K562 (cell line): ENCODE measurements around the gene DHRS4L2. TPM values are rescaled to one million over a fixed set of nuclear protein-coding genes. Genes with fewer than 3 reads are reported as not detected.
A peak's percentile ranks its signal among the peaks of the same experiment; 100 is the strongest.

Source experiments
- ATF7 ChIP-seq: fragments of 450-650 bp; IDR thresholded peaks from 2 replicates; pipeline ENCODE4 v1.7.1; 2014; ENCODE audit warnings: mild to moderate bottlenecking, moderate library complexity
- BRF2 ChIP-seq: IDR thresholded peaks from 3 replicates; pipeline ENCODE4 v1.6.1; 2011; ENCODE audit warnings: borderline replicate concordance, mild to moderate bottlenecking; ENCODE audit not compliant: insufficient read length, insufficient read depth
- MAZ ChIP-seq, 2 experiments: fragments of 450-650 bp in 1 of 2; sonication (generic) in 1 of 2; formaldehyde crosslinking; IDR thresholded peaks in 1 of 2; conservative IDR thresholded peaks in 1 of 2; 2 replicates each; pipeline versions ENCODE4 v1.4.0 to v1.5.0; 2020; ENCODE audit warnings: mild to moderate bottlenecking in 1 of 2, missing genetic modification reagents in 1 of 2
- MGA ChIP-seq: fragments of 450-650 bp; IDR thresholded peaks from 2 replicates; pipeline ENCODE4 v1.6.1; 2016; ENCODE audit warnings: mild to moderate bottlenecking, moderate library complexity
- OTX1 ChIP-seq: fragments of 450-650 bp; formaldehyde crosslinking; IDR thresholded peaks from 2 replicates; pipeline ENCODE4 v1.4.0; 2022; ENCODE audit warnings: mild to moderate bottlenecking
- POLR2AphosphoS5 ChIP-seq: IDR thresholded peaks from 2 replicates; pipeline ENCODE4 v1.6.1; 2011; ENCODE audit warnings: mild to moderate bottlenecking, low read depth, low read length, moderate library complexity; ENCODE audit not compliant: control insufficient read depth, insufficient read depth
- SREBF2 ChIP-seq: sonication (generic); formaldehyde crosslinking; IDR thresholded peaks from 2 replicates; pipeline ENCODE4 v1.4.0; 2020; ENCODE audit warnings: mild to moderate bottlenecking, missing genetic modification reagents
- ZBTB17 ChIP-seq: fragments of 450-650 bp; formaldehyde crosslinking; IDR thresholded peaks from 2 replicates; pipeline ENCODE4 v1.4.0; 2020; ENCODE audit warnings: mild to moderate bottlenecking
- ZNF133 ChIP-seq: fragments of 250-450 bp; sonication (Bioruptor Pico); IDR thresholded peaks from 2 replicates; pipeline ENCODE4 v1.4.0; 2020; ENCODE audit warnings: mild to moderate bottlenecking
- ZNF3 ChIP-seq: fragments of 250-450 bp; sonication (Bioruptor Pico); IDR thresholded peaks from 2 replicates; pipeline ENCODE4 v1.5.0; 2021; ENCODE audit warnings: mild to moderate bottlenecking, moderate library complexity
- ZNF408 ChIP-seq: fragments of 250-450 bp; sonication (Bioruptor Pico); IDR thresholded peaks from 2 replicates; pipeline ENCODE4 v1.4.0; 2020; ENCODE audit warnings: low read depth, mild to moderate bottlenecking, moderate library complexity
- ZNF551 ChIP-seq: fragments of 250-450 bp; sonication (Bioruptor Pico); IDR thresholded peaks from 2 replicates; pipeline ENCODE4 v1.5.0; 2021; ENCODE audit warnings: mild to moderate bottlenecking, moderate library complexity
- ZNF589 ChIP-seq: fragments of 200-800 bp; sonication (Bioruptor generic); IDR thresholded peaks from 2 replicates; pipeline ENCODE4 v1.6.1; 2016; ENCODE audit warnings: low read depth, missing genetic modification characterization, missing compliant biosample characterization
- polyA plus RNA-seq, 8 experiments: library from polyadenylated mRNA; depleted of rRNA in 4 of 8; stranded (reverse) in 5 of 8; unstranded in 3 of 8; fragments of >200 nt; fragmentation: Nextera tagmentation in 2 of 8; fragmentation: Illumina TruSeq in 1 of 8; extraction: Ambion mirVana in 2 of 8; extraction: Trizol in 1 of 8; gene quantifications; 2 replicates each; pipeline versions ENCODE4 v1.2.1 to v1.2.3, GENCODE V29; 2011 to 2014; ENCODE audit warnings: inconsistent platforms in 1 of 8, missing spikeins in 1 of 8
- total RNA-seq, 7 experiments: library from RNA; depleted of rRNA in 6 of 7; stranded (reverse); fragments of >200 nt in 6 of 7; fragmentation: Illumina TruSeq in 2 of 7; extraction: Trizol in 2 of 7; gene quantifications; 2 replicates each; pipeline versions ENCODE4 v1.2.1 to v1.2.3, GENCODE V29; 2011 to 2021; ENCODE audit warnings: low replicate concordance in 1 of 7

The DHRS4L2 gene
- total and polyA plus RNA-seq, 9 of the 15 experiments (the other 6 are each of a cell fraction or from before 2014, with no cell fraction given): 2.3 to 13.7 (median 8.1) TPM

DNA sequence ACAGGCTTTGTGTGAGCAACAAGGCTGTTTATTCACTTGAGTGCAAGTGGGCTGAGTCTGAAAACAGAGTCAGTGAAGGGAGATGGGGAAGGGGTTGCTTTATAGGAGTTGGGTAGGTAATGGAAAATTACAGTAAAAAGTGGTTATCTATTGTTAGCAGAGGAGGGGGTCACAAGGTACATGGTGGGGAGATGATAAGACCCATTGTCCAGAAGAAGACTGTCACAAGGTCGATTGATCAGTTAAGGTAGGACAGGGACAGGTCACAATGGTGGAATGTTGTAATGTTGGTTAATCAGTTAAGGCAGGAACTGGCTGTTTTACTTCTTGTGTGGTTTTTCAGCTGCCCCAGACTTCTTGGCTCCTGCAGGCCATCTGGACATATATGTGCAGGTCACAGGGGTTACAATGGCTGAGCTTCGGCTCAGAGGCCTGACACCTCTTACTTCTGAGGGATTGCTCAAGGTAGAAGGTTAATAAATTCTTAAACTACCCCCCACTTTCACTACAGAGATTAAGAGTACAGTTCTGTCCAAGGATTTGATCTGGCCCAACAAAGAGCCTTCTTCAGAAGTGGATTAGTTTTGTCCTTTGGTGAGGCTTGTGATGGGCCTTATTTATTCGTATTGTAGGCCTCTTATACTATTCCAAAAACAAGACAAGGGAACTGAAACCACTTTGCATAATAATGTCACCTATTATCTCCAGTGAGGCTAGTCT lies 49.0 kb upstream of the DHRS4L2 start (continued):
- 0 out of 2 replicates have a peak, but pooled peaks have one; percentile 14 for TF ChIP-seq MGA
- TF ChIP-seq ZNF551 (CRISPR knock-in tag): no peak
- no peak for TF ChIP-seq ZNF589 (CRISPR knock-in tag)
- no peak for TF ChIP-seq ATF7
- TF ChIP-seq SREBF2: no peak
- TF ChIP-seq ZBTB17 (CRISPR knock-in tag): peak; percentile 59; the same call in 1 of the 2 replicates
- TF ChIP-seq ZNF3 (CRISPR knock-in tag): no peak
- TF ChIP-seq BRF2: no peak
- no peak for TF ChIP-seq MAZ (CRISPR knock-in tag; conservative IDR thresholded peaks at IDR 0.05 in 1 of 2, IDR thresholded peaks at IDR 0.05 in 1 of 2)
- TF ChIP-seq ZNF408: no peak
- TF ChIP-seq POLR2AphosphoS5: no peak
- peak; percentile 86; the same call in 1 of the 2 replicates for TF ChIP-seq ZNF133 (CRISPR knock-in tag)
- no peak for TF ChIP-seq OTX1
